Neural progenitor cell (in vitro differentiated cells): Measurements from ENCODE around the gene BBS9. TPM values are rescaled to one million over a fixed set of nuclear protein-coding genes. Genes with fewer than 3 reads are reported as not detected.

ENCODE experiments used
- DNase-seq: peaks from one replicate; pipeline ENCODE4 v3.0.0-alpha.2; 2016; ENCODE audit warnings: low spot score
- H2AFZ ChIP-seq: fragments of 200-600 bp; sonication (generic); replicated peaks from 2 replicates; pipeline ENCODE4 v1.6.1; 2016; ENCODE audit warnings: antibody characterized with exemption
- H3F3A ChIP-seq: fragments of 200-600 bp; sonication (generic); 2 replicates; pipeline ENCODE4 v1.6.1; 2016; ENCODE audit warnings: antibody characterized with exemption, low read depth
- H3K27ac ChIP-seq: fragments of 200-600 bp; sonication (generic); 2 replicates; pipeline ENCODE4 v1.5.1; 2016; ENCODE audit warnings: mild to moderate bottlenecking
- H3K27me3 ChIP-seq: fragments of 200-600 bp; sonication (generic); 2 replicates; pipeline ENCODE4 v1.6.1; 2016; ENCODE audit warnings: mild to moderate bottlenecking, moderate library complexity
- H3K36me3 ChIP-seq: fragments of 200-600 bp; sonication (generic); 2 replicates; pipeline ENCODE4 v1.5.1; 2016
- H3K4me1 ChIP-seq: fragments of 200-600 bp; sonication (generic); 2 replicates; pipeline ENCODE4 v1.6.1; 2016; ENCODE audit warnings: mixed run types
- H3K4me2 ChIP-seq: fragments of 200-600 bp; sonication (generic); 2 replicates; pipeline ENCODE4 v1.6.1; 2016
- H3K4me3 ChIP-seq: fragments of 200-600 bp; sonication (generic); 2 replicates; pipeline ENCODE4 v1.5.1; 2016
- H3K79me2 ChIP-seq: fragments of 200-600 bp; sonication (generic); 2 replicates; pipeline ENCODE4 v1.6.1; 2016; ENCODE audit warnings: low read depth
- H3K9ac ChIP-seq: fragments of 200-600 bp; sonication (generic); 2 replicates; pipeline ENCODE4 v1.6.1; 2016
- H3K9me3 ChIP-seq: fragments of 200-600 bp; sonication (generic); 2 replicates; pipeline ENCODE4 v1.5.1; 2016; ENCODE audit warnings: low read depth
- H4K20me1 ChIP-seq: fragments of 200-600 bp; sonication (generic); 2 replicates; pipeline ENCODE4 v1.6.1; 2016; ENCODE audit warnings: low read depth
- H3K27ac Mint-ChIP-seq: 3 replicates; pipeline ENCODE4 v1.8.0; 2021; ENCODE audit warnings: mixed read lengths
- H3K27me3 Mint-ChIP-seq: 2 replicates; pipeline ENCODE4 v1.8.0; 2022; ENCODE audit warnings: low read depth, mild to moderate bottlenecking, inconsistent platforms, moderate library complexity, mixed read lengths; ENCODE audit not compliant: insufficient read depth
- H3K36me3 Mint-ChIP-seq: 3 replicates; pipeline ENCODE4 v1.8.0; 2021; ENCODE audit warnings: mixed read lengths
- H3K4me1 Mint-ChIP-seq: 3 replicates; pipeline ENCODE4 v1.8.0; 2021; ENCODE audit warnings: mixed read lengths
- H3K4me3 Mint-ChIP-seq: 3 replicates; pipeline ENCODE4 v1.8.0; 2021; ENCODE audit warnings: mild to moderate bottlenecking, moderate library complexity, mixed read lengths
- H3K9me3 Mint-ChIP-seq: 3 replicates; pipeline ENCODE4 v1.8.0; 2020; ENCODE audit warnings: mixed read lengths
- CTCF ChIP-seq: fragments of 200-600 bp; sonication (generic); IDR thresholded peaks from 2 replicates; pipeline ENCODE4 v1.5.1; 2017; ENCODE audit warnings: antibody characterized with exemption, mild to moderate bottlenecking
- EZH2 ChIP-seq: fragments of 200-600 bp; sonication (generic); IDR thresholded peaks from 2 replicates; pipeline ENCODE4 v1.6.1; 2017; ENCODE audit warnings: antibody characterized with exemption, mild to moderate bottlenecking, moderate library complexity
- EZH2phosphoT487 ChIP-seq: fragments of 200-600 bp; sonication (generic); IDR thresholded peaks from 2 replicates; pipeline ENCODE4 v1.6.1; 2017; ENCODE audit warnings: antibody characterized with exemption
- total RNA-seq: library from RNA; depleted of rRNA; stranded (reverse); fragments of >200 nt; gene quantifications from 2 replicates; pipeline ENCODE4 v1.2.3, GENCODE V29; 2015; ENCODE audit warnings: low replicate concordance

Gene BBS9
- total RNA-seq, 1 donor from 2014 or later: 40.3 TPM

GRCh38 chr7:33582533-33582932 is 453.2 kb downstream of the BBS9 start:
- Histone ChIP-seq H3F3A (no peaks in the 10 kb centered on the region), H3K79me2 (no peaks in the 10 kb centered on the region), H3K4me2 (no peak overlapping the region), H3K4me3 (no peak overlapping the region), H3K4me1 (peaks cover 7% of the 10 kb centered on the region), H3K27ac (no peak overlapping the region), H3K36me3 (no peaks in the 10 kb centered on the region), H4K20me1 (no peaks in the 10 kb centered on the region), H3K9me3 (peaks cover 2% of the 10 kb centered on the region), H2AFZ (no peak overlapping the region), H3K27me3 (no peaks in the 10 kb centered on the region), H3K9ac (no peak overlapping the region)
- Mint-ChIP-seq H3K27ac (no peak overlapping the region), H3K4me1 (no peaks in the 10 kb centered on the region), H3K36me3 (no peaks in the 10 kb centered on the region), H3K4me3 (no peak overlapping the region), H3K9me3 (no peaks in the 10 kb centered on the region), H3K27me3 (no peaks in the 10 kb centered on the region)
- DNase-seq: no peak
- TF ChIP-seq CTCF (no peak), EZH2 (no peak), EZH2phosphoT487 (no peak)

DNA sequence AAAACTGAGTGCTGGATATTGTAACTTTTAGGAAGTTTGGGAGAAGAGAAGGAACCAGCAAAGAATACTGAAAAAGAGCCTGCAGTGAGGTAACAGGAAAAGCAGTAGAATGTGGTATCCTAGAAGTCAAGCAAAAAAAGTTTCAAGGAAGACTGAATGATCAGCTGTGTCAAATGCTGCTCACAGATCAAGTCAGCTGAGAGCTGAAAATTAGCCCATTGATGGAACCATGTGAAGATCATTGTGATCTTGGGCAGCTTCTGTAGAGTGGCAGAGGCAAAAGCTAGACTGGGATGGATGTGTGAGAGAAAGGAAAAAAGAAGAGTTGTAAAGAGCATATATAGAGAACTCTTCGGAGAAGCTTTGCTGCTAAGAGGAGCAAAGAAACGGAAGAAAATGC is 460.5 kb downstream of the BBS9 start:
- H3K4me2 ChIP-seq: no peak overlapping the region
- H3F3A ChIP-seq: no peaks in the 10 kb centered on the region
- DNase-seq: no peak
- no peaks in the 10 kb centered on the region for H3K9me3 ChIP-seq
- H3K27me3 Mint-ChIP-seq: no peaks in the 10 kb centered on the region
- H3K36me3 Mint-ChIP-seq: no peaks in the 10 kb centered on the region
- no peak overlapping the region for H3K27ac Mint-ChIP-seq
- no peak overlapping the region for H3K27ac ChIP-seq
- no peak overlapping the region for H3K4me3 Mint-ChIP-seq
- no peaks in the 10 kb centered on the region for H3K4me1 ChIP-seq
- H4K20me1 ChIP-seq: no peaks in the 10 kb centered on the region
- TF ChIP-seq CTCF (no peak), EZH2 (no peak), EZH2phosphoT487 (no peak)
- H3K9me3 Mint-ChIP-seq: no peaks in the 10 kb centered on the region
- H3K9ac ChIP-seq: no peak overlapping the region
- no peaks in the 10 kb centered on the region for H3K27me3 ChIP-seq
- no peak overlapping the region for H2AFZ ChIP-seq
- H3K4me3 ChIP-seq: no peak overlapping the region
- no peaks in the 10 kb centered on the region for H3K36me3 ChIP-seq
- no peaks in the 10 kb centered on the region for H3K4me1 Mint-ChIP-seq
- no peaks in the 10 kb centered on the region for H3K79me2 ChIP-seq

- no peaks in the 10 kb centered on the region for H4K20me1 ChIP-seq
- H3K4me3 Mint-ChIP-seq: no peak overlapping the region
- H3K9me3 ChIP-seq: no peaks in the 10 kb centered on the region
- no peak overlapping the region for H3K9ac ChIP-seq
- H3K36me3 ChIP-seq: no peaks in the 10 kb centered on the region
- H3K27ac Mint-ChIP-seq: no peak overlapping the region
- no peaks in the 10 kb centered on the region for H3K4me1 ChIP-seq
- no peaks in the 10 kb centered on the region for H3K4me1 Mint-ChIP-seq
- H3F3A ChIP-seq: no peaks in the 10 kb centered on the region
- peaks cover 2% of the 10 kb centered on the region for H3K27me3 Mint-ChIP-seq
- H3K4me2 ChIP-seq: no peak overlapping the region
- no peaks in the 10 kb centered on the region for H3K27me3 ChIP-seq
- no peaks in the 10 kb centered on the region for H3K36me3 Mint-ChIP-seq
- DNase-seq: no peak
- H3K27ac ChIP-seq: no peak overlapping the region
- H3K79me2 ChIP-seq: no peaks in the 10 kb centered on the region
- TF ChIP-seq EZH2: no peak
- H3K4me3 ChIP-seq: no peak overlapping the region
- no peaks in the 10 kb centered on the region for H3K9me3 Mint-ChIP-seq
- no peak overlapping the region for H2AFZ ChIP-seq
Observed at GRCh38 chr7:33590916-33591315, 461.6 kb downstream of the BBS9 start.

DNA sequence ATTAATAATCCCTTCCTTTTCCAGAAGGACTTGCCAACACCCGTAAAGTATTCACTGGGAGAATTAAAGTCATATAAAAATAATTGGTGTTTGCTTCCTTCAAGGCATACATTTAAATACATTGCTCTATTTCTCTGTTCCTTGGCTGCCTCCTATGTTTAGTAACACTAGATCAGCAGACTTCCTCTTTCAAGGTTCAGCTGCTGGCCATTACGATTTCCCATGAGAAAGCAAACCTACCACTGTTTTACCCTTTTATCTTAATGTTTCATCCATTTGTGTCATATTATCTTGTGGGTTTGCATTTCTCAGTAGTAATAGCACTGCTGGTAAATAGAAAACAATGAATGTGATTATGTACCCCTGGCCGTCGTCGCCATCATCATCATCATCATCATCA is 462.1 kb downstream of the BBS9 start:
- H3K36me3 Mint-ChIP-seq: no peaks in the 10 kb centered on the region

More for the DNA sequence above, 462.1 kb downstream of the BBS9 start:
- Histone ChIP-seq H2AFZ (no peak overlapping the region), H3K27ac (no peak overlapping the region), H3K4me1 (no peaks in the 10 kb centered on the region), H3K36me3 (no peaks in the 10 kb centered on the region), H3K9me3 (no peaks in the 10 kb centered on the region), H3K4me3 (no peak overlapping the region), H3F3A (no peaks in the 10 kb centered on the region), H3K4me2 (no peak overlapping the region), H3K79me2 (no peaks in the 10 kb centered on the region), H4K20me1 (no peaks in the 10 kb centered on the region), H3K27me3 (no peaks in the 10 kb centered on the region), H3K9ac (no peak overlapping the region)
- H3K4me3 Mint-ChIP-seq: no peak overlapping the region
- no peak for DNase-seq
- no peak overlapping the region for H3K27ac Mint-ChIP-seq
- no peaks in the 10 kb centered on the region for H3K4me1 Mint-ChIP-seq
- H3K9me3 Mint-ChIP-seq: no peaks in the 10 kb centered on the region
- no peak for TF ChIP-seq CTCF
- TF ChIP-seq EZH2: no peak
- no peak for TF ChIP-seq EZH2phosphoT487
- peaks cover 2% of the 10 kb centered on the region for H3K27me3 Mint-ChIP-seq
